Left ventricle myocardium superior (tissue), 1 donor: Measurements from ENCODE around the gene RIMBP2. TPM values are rescaled to one million over a fixed set of nuclear protein-coding genes. Genes with fewer than 3 reads are reported as not detected.

Source experiments
- ATAC-seq: fragments of 200-7000 bp; cut with Tn5 transposase; one replicate; pipeline ENCODE4 v1.9.1; 2020; ENCODE audit warnings: mild to moderate bottlenecking, moderate library complexity
- DNase-seq: peaks from one replicate; pipeline ENCODE4 v3.0.0-alpha.2; 2020
- intact Hi-C: fragments of 100-400 bp; cut with micrococcal nuclease; formaldehyde crosslinking; loops from one replicate; pipeline ENCODE4 v1.11.0; 2022
- total RNA-seq: library from RNA; stranded (reverse); fragmentation: NEBNext Ultra II Directional; extraction: Animal tissue kit (Norgen Biotek cat#: 25700); gene quantifications from one replicate; pipeline ENCODE4 v1.2.1, GENCODE V29; 2021
- donor health status: DM: no; HTN: yes; CAD: no; lungs with severe emphysema.

RIMBP2 gene
- total RNA-seq, 1 donor from 2014 or later: 0.40 TPM

DNA sequence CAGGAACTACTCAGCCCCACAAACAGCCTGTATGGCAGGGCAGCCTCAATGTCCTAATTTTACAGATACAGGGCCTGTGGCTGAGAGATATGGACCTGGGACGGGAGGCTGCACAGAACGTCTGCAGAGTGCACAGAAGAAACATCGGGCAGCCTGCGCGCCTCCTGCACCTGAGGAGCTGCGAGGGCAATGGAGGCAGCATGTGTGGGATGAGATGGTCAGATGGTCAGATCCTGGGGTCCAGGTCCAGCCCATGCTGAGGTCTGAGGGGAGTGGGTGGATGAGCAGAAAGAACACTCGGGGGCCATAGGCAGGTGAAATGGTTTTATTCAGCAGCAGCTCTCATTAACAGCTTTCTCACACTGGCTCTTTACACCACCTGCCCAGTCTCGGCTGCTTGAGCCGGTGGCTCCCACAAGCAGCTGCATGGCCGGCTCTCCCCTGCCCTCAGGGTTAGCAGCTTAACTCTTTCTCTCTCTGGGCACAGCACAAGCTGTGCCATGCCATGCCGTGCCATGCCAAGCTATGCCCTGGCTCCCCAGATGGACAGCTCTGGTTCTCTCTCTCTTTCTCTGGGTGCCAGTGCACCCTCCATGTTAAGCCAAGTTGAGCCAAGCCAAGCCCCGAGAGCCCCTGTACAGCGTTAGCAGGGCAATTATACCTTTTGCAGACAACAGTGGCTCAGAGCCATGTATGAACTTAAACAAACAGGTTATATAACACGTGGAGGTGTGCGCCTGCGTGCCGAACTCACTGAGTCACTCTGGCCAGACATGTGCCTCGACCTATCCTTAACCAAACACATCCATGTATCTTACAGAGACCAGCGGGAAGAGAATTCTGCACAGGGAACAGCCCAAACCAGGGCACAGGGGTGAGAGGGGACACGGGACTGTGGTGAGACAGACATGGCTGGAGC lies 47.6 kb downstream of the RIMBP2 start:
- DNase-seq (no peak), ATAC-seq (no peak)
- intact Hi-C loops: no loop called here

DNA sequence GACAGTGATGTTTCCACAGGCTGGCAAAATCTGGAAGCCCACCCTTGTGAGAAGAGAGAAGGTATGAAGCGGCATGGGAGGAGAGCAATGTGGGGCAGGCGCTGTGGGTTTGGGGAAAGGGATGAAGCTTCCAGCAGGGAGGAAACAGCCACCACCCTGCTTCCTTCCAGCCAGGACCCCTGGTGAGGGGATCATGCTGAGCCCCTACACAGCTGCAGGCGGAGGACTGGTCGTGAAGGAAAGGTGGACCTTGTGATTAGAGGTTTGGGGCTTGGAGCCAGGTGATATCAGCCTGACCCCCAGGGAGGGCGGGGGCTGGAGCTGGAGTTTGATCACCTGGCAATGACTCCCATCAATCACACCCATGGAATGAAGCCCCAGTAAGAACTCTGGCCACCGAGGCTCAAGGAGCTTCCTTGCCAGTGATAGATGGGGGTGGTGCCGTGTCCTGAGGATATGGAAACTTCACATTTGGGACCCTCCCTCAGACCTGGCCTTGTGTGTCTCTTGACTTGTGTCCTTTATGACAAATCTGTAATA lies 48.6 kb downstream of the RIMBP2 start:
- no peak for ATAC-seq
- intact Hi-C loops: no loop called here
- DNase-seq: no peak

DNA sequence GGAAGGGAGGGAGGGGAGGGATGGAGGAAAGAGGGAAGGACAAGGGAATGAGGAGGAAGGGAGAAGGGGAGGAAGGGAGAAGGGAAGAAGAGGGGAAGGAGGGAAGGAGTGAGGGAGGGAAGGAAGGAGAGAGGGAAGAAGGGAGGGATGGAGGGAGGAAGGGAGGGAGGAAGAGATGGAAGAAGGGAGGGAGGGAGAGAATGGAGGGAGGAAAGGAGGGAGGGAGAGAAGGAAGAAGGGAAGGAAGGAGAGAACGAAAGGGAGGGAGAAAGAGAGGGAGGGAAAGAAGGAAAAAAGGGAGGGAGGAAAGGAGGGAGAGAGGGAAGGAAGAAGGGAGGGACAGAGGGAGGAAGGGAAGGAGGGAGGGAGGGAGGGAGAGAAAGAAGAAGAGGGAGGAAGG lies 49.5 kb downstream of the RIMBP2 start:
- intact Hi-C loops: no loop called here
- DNase-seq (no peak), ATAC-seq (no peak)

DNA sequence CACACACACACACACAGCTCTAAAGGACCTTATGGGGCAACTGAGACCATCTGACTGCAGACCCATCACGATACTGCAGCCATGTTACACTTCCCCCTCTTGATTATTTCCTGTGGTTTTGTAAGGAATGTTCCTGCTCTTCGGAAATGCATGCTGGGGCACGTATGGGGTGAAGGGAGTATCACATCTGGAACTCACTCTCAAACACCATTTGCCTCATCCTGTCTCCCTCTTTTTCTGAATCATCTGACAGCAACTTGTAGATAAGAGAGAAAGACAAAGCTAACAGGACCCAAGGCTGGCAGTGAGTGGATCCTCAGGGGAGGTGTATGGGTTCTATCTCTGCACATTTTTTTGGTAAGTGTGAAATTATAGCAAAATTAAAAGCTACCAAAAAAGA lies 50.3 kb downstream of the RIMBP2 start:
- DNase-seq (no peak), ATAC-seq (no peak)
- intact Hi-C loops: no loop called here

DNA sequence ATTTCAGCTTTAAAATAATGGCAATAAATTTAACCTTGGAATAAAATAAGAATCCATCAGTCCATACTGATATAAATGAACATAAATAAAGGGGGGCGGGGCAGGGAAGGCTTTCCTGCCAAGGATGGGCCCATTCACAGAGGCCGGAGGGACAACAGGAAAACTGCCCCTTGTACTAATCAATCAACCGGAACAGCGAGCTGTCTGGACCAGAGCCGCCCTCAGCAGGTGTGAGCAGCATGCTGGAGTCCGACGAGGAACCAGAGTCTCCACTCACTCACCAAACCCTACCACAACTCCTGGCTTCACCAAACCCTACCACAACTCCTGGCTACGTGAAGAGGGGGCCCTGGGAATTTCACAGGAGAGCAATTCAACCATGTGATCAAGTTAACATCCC lies 51.3 kb downstream of the RIMBP2 start:
- intact Hi-C loops: no loop called here
- ATAC-seq: no peak
- no peak for DNase-seq

DNA sequence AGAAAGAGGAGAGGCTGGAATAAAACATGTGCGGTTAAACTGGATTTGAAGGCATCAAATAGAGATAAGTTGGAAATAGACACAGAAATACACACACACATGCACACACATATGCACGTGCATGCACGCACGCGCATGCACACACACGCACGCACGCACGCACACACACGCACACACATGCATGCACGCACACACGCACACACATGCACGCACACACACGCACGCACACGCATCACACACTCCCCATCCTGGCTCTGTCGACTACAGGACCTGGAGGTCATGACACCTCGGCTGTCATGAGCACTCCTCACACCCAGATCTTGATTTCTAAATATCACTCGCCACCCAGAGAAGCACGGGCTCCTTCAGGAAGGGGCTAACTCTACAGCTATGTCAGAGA lies 51.8 kb downstream of the RIMBP2 start:
- DNase-seq: no peak
- intact Hi-C loops: no loop called here
- ATAC-seq: no peak

DNA sequence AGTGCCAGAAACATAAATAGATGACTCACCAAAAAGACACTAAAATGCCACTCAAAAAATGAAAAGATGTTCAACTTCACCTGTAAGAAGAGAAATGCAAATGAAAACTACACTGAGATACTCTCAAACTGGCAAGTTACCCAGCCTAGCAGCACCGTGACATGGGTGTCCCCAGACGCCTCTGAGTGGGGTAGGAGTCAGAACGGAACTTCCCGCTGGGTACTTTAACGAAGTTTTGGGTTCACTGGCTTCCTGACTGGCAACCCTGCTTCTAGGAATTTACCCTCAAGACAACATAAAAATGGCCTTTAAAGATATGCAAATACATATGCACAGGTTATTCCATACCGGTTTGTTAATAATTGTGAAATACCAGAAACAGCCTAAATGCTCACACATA lies 52.6 kb downstream of the RIMBP2 start:
- intact Hi-C loops: no loop called here
- DNase-seq (no peak), ATAC-seq (no peak)

DNA sequence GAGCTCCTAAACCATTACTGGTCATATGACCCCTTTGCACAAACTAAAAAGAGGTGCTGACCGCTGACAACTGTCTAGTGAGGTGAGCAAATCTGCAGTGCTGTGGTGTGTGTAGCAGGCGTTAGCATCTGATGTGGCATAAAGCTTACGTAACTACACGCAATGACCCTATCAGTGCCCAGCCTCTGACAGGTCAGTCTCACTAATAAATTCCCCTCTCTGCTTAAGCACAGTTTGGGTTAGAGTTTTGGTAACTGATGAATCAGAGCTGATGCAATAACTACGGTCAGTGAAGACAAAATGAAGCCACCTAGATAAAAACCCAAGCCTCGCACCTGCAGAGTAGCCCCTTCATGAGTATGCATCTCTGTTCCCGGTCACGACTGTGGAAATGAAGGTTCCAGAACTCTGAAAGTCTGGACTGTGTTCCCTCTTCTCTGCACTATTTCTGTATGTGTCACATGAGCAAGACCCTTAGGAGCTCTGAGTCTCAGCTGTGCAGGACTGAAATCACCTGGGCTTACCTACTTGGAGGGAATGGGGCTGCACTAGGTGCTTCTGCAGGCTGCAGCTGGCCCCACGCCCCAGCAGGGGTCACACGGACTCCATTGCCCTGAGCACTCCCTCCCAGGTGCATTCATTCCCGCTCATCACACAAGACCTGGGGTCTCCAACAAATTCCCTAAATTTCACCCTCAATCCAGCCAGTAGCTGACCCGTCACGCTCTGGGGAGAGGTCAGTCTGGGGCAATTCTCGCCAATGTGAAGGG lies 54.4 kb downstream of the RIMBP2 start:
- intact Hi-C loops: no loop called here
- ATAC-seq: no peak
- DNase-seq: no peak

DNA sequence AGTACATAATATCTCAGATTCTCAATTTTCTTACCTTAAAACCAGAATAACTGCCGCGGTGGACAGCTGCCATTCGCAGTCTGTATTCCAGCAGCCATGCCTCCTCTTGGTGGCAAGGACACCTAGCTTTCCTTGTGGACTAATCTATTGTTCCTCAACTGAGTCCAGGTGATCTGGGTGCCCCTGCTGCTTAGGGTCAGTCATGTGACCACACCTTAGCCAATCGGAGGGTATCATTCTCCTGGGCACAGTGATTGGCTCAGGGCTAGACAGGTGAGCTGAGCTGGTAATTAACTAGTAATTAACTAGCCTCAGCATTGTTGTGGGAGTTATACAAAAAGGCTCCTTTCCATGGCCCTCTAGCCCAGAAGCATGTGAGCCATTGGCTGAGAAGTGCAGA lies 55.0 kb downstream of the RIMBP2 start:
- intact Hi-C loops: no loop called here
- DNase-seq: no peak
- ATAC-seq: no peak

DNA sequence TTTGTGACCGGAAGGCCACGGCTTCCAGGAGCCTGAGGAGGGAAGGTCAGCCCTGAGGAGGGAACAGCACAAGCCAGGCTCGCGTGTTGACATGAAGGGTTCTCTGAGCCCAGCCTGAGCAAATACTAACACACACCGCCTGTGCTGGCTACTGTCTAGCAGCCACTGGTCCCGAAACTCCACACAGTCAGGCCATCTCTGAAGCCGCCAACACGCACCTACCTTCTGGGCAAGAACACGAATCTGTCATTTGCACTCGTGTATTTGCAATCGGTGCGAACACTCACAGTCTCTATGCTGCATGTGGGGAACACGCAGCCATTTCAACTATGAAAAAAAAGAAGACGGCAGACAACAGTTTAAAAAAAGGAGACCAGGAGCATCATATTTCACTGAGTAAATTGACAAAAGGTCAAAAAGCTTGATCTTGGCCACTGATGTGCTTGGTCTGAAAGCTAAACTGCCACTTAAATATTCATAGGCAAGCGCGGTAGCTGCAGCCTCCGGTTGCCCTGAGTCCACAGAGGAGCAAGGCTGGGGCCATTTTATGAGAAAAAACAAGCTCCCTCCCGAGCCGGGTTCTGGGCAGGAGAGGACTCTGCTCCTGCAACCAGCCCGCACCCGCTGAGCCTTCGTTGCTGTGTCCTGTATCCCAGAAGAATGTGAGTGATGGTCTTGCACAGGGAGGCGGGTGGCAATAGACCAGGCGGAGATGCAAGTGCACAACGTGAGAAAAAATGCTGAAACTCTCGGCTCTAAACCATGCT lies 57.8 kb downstream of the RIMBP2 start:
- DNase-seq (no peak), ATAC-seq (no peak)
- intact Hi-C loops: no loop called here

DNA sequence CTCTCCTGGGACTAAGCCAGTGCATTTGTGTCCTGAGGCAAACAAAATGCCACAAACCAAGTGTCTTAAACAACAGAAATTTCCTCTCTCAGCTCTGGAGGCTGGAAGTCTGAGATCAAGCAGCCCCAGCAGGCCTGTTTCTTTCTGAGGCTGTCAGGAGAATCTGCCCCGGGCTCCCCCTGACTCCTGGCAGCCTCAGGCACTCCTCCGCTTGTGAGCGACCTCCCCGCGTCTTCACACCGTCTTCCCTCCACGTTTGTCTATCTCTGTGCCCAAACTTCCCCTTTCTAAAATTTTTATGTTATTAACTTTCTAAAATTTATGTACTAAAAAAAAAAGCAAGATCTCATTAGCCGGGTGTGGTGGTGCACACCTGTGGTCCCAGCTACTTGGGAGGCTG lies 59.7 kb downstream of the RIMBP2 start:
- DNase-seq (no peak), ATAC-seq (no peak)
- intact Hi-C loops: no loop called here

DNA sequence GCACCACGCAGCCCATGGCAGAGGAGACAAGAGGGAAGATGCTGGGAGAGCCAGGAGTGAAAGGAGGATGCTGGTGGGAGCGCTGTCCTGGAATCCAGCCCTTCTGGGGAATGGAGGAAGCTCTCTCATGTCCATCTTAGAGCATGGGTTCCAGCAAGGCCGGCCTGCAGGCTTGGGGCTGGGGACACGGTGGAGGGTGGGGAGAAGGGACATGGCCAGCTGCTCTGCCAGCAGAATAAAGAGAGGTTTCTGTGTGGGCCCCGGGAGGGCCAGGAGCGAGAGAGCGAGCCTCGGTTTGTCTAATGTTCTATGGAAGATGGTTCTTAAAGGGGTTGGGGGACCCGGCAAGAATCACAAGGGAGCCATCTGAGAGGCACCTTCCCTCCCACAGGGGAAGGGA lies 60.2 kb downstream of the RIMBP2 start:
- no peak for DNase-seq
- no peak for ATAC-seq
- intact Hi-C loops: no loop called here

DNA sequence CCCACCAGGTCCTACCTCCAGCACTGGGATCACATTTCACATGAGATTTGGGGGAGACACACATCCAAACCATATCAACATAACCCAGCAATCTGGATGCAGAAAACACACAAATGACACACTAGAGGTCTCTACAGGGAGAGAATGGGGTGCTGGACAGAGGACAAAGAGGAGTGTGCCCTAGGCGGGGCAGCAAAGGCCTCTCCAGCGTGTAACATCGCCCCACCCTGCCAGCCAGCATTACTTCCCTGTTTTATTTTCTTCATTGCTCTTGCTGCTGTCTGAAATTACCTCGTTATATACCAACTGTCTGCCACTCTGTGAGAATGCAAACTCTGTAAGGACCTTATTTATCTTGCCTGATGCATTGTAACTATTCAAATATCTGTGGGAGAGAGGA lies 61.1 kb downstream of the RIMBP2 start:
- no peak for DNase-seq
- intact Hi-C loops: no loop called here
- ATAC-seq: no peak

DNA sequence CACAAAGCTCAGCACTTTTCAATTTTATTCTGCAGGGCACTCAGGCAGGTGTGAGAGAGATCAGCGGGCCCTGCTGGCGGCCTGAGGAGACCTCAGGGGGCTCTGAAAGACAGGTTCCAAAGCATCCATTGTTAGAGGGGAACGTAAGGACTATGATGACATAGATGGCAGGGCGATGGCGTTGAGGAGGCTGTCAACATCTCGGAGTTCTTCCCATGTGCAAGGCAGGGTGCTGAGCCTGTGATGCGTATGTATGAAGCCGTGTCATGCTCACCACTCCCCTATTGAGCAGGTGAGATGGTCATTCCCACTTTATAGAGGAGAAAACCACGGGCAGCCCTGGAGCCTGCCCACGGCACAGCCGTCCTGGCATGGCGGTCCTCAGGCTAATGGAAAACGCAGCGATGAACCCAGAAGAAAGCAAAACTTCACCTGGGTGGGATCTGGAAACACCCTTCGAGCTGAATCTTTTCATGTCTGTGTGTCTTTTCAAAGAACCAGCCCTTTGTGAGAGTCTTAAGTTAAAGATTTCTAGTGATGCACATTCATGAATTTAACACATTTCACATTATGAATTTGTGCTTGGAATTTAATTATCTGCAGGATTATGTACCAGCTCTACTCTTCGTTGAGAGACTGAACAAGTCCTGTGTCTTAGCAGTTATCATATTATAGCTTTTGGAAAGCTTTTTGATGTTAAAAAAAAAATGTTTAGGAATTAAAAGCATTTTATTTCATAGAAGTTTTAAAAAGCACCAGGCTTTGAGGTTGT lies 64.7 kb downstream of the RIMBP2 start:
- intact Hi-C loops: no loop called here
- ATAC-seq (no peak), DNase-seq (no peak)

DNA sequence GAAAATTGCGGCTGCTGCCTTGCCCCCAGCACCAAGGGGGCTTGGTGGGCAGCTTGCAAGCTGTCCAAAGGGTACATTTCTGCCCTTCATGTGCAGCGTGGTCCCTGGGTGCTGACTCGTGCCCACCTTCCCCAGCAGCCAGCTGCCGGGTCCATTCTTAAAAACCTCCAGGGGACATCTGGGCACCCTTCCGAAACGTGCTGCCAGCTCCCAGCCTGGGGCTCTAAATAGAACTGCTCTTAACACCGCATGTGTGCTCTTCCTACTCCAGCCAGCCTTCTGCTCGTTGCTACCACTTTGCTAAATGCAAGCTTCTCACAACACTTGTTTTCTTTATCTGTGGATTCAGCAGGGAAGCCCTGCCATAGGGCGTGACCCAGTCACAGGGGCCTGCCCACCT lies 66.0 kb downstream of the RIMBP2 start:
- ATAC-seq (no peak), DNase-seq (no peak)
- intact Hi-C loops: no loop called here

DNA sequence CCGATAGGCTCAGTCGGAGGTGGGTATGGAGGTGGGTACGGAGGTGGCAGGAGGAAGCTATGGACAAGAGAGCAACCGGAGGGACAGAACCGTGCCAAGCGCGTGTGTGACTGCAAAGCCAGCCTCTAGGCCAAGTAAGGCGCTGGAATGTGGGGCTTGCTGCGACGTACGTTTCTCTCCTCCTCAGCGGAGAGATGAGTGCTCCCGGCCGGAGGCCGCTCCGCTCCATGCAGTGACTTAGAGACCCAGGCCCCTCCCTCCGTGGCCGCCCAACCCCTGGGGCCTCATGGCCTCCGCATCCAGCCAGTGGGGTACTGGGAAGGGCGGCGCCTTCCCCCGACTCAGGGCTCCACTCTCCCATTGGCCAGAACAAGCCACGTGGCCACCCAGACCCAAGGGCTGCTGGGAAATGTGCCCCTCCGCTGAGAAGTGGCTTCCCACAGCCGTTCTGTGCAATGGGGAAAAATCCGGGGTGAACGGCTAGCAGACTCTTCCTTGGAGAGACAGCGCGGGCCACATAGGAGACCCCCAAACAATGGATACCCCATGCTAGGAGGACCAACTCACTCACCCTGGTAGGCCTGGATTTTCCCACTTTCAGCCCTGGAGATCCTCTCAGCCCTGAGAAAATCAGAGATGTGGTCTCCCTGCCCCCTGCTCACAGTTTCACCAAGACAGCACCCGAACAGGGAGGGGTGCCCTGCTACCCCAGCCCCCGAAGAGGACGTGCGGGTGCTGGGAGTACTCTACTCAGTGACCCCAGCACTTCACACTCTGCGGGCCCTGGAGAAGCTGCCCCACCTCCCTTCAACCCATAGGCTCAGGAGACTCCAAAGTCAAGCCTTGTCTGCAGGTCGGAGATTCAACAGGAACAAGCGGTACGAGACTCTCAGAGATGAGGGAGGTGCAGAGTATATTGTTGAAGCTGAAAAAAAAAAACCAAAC lies 66.7 kb downstream of the RIMBP2 start:
- DNase-seq (no peak), ATAC-seq (no peak)
- intact Hi-C loops: no loop called here

DNA sequence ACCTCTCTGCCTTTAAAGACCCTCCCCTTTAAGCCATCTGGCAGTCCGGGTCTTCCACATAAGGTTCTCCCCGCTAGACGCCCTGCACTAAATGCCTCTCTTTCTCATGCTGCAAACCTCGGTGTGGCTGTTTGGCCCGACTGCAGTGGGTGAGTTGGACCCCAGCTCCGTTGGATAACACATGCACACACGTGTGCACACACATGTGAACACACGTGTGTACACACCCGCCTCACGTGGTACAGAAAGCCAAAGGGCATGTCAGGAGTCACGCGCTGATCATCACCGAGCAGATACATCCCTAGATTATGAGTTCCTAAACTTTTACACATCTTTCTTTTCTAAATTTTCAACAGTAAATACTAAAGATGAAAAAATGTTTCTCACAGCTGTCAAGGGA lies 68.3 kb downstream of the RIMBP2 start:
- DNase-seq (no peak), ATAC-seq (no peak)
- intact Hi-C loops: no loop called here
